CD4-positive, alpha-beta T cell (primary cell): ENCODE data around the gene MAD2L1. TPM values are rescaled to one million over a fixed set of nuclear protein-coding genes. Genes with fewer than 3 reads are reported as not detected.

Source experiments
- ATAC-seq: fragments of 200-7000 bp; cut with Tn5 transposase; one replicate; pipeline ENCODE4 v1.10.0; 2022; ENCODE audit warnings: mild to moderate bottlenecking; ENCODE audit not compliant: poor library complexity
- CTCF ChIA-PET: fragments of 350-600 bp; sonication (Branson Sonifier 250); formaldehyde crosslinking; loops from one replicate; lab custom pipeline; 2021; ENCODE audit warnings: antibody characterized with exemption, inconsistent platforms; lab: Charles Lee
- POLR2A ChIA-PET: fragments of 350-600 bp; sonication (Branson Sonifier 250); formaldehyde crosslinking; loops from one replicate; lab custom pipeline; 2021; ENCODE audit warnings: antibody characterized with exemption, inconsistent platforms; lab: Charles Lee
- DNase-seq, 14 experiments: peaks; one replicate each; pipeline ENCODE4 v3.0.0-alpha.2; 2013 to 2020; ENCODE audit warnings: mixed read lengths in 2 of 14
- H3K27ac ChIP-seq, 2 donors: one replicate each; pipeline versions ENCODE4 v1.5.1 to v1.7.0; 2013; ENCODE audit warnings: low read length in 2 of 2, low read depth in 1 of 2, mild to moderate bottlenecking in 1 of 2
- H3K27me3 ChIP-seq, 2 experiments: 1 replicate in 1 of 2; 2 replicates in 1 of 2; pipeline versions ENCODE4 v1.6.1 to v1.7.0; 2013; ENCODE audit warnings: low read length in 2 of 2, control low read depth in 1 of 2, mild to moderate bottlenecking in 1 of 2, moderate library complexity in 1 of 2; ENCODE audit not compliant: insufficient read depth in 2 of 2, control insufficient read depth in 1 of 2
- H3K36me3 ChIP-seq: one replicate; pipeline ENCODE4 v1.6.1; 2013; ENCODE audit warnings: low read length, control low read depth; ENCODE audit not compliant: insufficient read depth
- H3K4me1 ChIP-seq: one replicate; pipeline ENCODE4 v1.6.1; 2013; ENCODE audit warnings: low read length, control low read depth; ENCODE audit not compliant: insufficient read depth
- H3K4me3 ChIP-seq: one replicate; pipeline ENCODE4 v1.5.1; 2013; ENCODE audit warnings: mild to moderate bottlenecking, low read length, moderate library complexity
- H3K9me3 ChIP-seq, 2 experiments: 1 replicate in 1 of 2; 2 replicates in 1 of 2; pipeline versions ENCODE4 v1.6.1 to v1.7.0; 2013; ENCODE audit warnings: low read length in 2 of 2, mild to moderate bottlenecking in 2 of 2, control low read depth in 1 of 2, moderate library complexity in 1 of 2; ENCODE audit not compliant: control insufficient read depth in 1 of 2, insufficient read depth in 1 of 2
- H3K27ac Mint-ChIP-seq: one replicate; pipeline ENCODE4 v1.8.0; 2020; ENCODE audit warnings: mixed read lengths
- H3K27me3 Mint-ChIP-seq: one replicate; pipeline ENCODE4 v1.8.0; 2021; ENCODE audit warnings: mixed read lengths
- H3K36me3 Mint-ChIP-seq: one replicate; pipeline ENCODE4 v1.8.0; 2021; ENCODE audit warnings: low read depth, mixed read lengths
- H3K4me1 Mint-ChIP-seq: one replicate; pipeline ENCODE4 v1.8.0; 2021; ENCODE audit warnings: low read depth, mixed read lengths
- H3K4me3 Mint-ChIP-seq: one replicate; pipeline ENCODE4 v1.8.0; 2020; ENCODE audit warnings: mild to moderate bottlenecking, mixed read lengths
- H3K9me3 Mint-ChIP-seq: one replicate; pipeline ENCODE4 v1.8.0; 2020; ENCODE audit warnings: mixed read lengths
- intact Hi-C, 2 experiments: fragments of 100-400 bp; cut with DNase I in 1 of 2; cut with micrococcal nuclease in 1 of 2; formaldehyde crosslinking; loops; one replicate each; pipeline versions ENCODE4 v1.15.1 to v1.9.0; 2023 to 2025; cut with DNase I, micrococcal nuclease
- total RNA-seq, 174 experiments: library from RNA in 2 of 174; stranded (reverse) in 2 of 174; gene quantifications; one replicate each; pipeline ENCODE4 v1.2.3 and lab custom pipeline; 2021 to 2026
- TF ChIP-seq, protein P1 (sequence below): fragments of 200-600 bp; IDR thresholded peaks from one replicate; pipeline ENCODE4 v1.8.0; 2022; ENCODE audit warnings: antibody characterized with exemption, mild to moderate bottlenecking

The MAD2L1 gene
- total RNA-seq, 2 experiments from 2014 or later: 4.6 to 5.6 TPM

DNA sequence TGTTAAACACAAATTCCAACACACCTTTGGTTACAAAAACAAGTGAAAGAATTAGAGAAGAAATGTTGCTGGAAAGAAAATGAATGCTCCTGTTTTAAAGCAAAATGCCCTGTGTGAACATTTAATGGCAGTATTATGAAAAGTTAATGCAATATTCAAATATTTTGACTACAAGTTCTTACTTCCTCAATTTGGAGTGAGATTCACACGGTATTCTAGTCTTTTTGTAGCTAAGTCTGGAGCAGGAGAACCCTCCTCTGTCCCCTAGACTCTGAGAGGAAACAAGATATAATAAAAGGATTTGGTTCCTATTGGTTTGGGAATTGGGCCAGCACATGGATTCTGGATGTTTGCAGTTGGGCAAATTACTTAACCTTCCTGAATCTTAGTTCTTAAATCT, 12.7 kb downstream of the MAD2L1 start:
- H3K27me3 Mint-ChIP-seq: no peaks in the 10 kb centered on the region
- H3K4me1 Mint-ChIP-seq: peaks cover 4% of the 10 kb centered on the region
- H3K9me3 ChIP-seq: no peaks in the 10 kb centered on the region
- DNase-seq (no peak), ATAC-seq (no peak)
- peaks cover 4% of the 10 kb centered on the region for H3K4me1 ChIP-seq
- no peaks in the 10 kb centered on the region for H3K9me3 Mint-ChIP-seq
- no peak overlapping the region for H3K27ac Mint-ChIP-seq
- H3K27me3 ChIP-seq: no peaks in the 10 kb centered on the region
- ChIA-PET POLR2A (no interaction called here), CTCF (no interaction called here)
- no peak overlapping the region for H3K4me3 Mint-ChIP-seq
- intact Hi-C loops: loop anchor here in 1 of 2 experiments (5.0 to 10.0 kb wide), 2 partner anchors 429 to 497 kb away; partner anchors contain the start of gene PDE5A
- H3K27ac ChIP-seq: no peak overlapping the region
- no peak overlapping the region for H3K4me3 ChIP-seq
- TF ChIP-seq, protein P1, sequence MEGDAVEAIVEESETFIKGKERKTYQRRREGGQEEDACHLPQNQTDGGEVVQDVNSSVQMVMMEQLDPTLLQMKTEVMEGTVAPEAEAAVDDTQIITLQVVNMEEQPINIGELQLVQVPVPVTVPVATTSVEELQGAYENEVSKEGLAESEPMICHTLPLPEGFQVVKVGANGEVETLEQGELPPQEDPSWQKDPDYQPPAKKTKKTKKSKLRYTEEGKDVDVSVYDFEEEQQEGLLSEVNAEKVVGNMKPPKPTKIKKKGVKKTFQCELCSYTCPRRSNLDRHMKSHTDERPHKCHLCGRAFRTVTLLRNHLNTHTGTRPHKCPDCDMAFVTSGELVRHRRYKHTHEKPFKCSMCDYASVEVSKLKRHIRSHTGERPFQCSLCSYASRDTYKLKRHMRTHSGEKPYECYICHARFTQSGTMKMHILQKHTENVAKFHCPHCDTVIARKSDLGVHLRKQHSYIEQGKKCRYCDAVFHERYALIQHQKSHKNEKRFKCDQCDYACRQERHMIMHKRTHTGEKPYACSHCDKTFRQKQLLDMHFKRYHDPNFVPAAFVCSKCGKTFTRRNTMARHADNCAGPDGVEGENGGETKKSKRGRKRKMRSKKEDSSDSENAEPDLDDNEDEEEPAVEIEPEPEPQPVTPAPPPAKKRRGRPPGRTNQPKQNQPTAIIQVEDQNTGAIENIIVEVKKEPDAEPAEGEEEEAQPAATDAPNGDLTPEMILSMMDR: no peak
- H3K36me3 Mint-ChIP-seq: peaks cover 9% of the 10 kb centered on the region
- H3K36me3 ChIP-seq: no peaks in the 10 kb centered on the region

DNA sequence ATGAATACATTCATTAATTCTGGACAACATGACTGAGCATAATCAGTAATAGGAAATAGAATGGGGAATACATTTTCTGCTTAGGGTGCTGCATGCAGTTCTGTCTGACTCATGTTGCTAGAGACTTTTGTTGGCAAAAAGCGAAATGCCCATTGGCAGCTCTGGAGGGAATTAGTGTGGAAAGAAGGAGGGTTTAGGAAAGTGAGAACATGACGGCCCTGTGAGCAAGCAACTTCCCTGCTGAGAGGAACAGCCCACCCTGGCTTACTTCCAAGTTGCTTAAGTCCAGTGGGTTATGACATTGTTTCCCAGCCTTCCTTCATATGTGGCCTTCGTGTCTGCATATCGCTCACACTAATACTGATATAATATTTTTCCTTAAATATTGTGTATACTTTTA, 13.8 kb downstream of the MAD2L1 start:
- Histone ChIP-seq H3K9me3 (no peaks in the 10 kb centered on the region), H3K4me1 (peaks cover 4% of the 10 kb centered on the region), H3K36me3 (no peaks in the 10 kb centered on the region), H3K27me3 (no peaks in the 10 kb centered on the region), H3K27ac (no peak overlapping the region), H3K4me3 (no peak overlapping the region)
- POLR2A ChIA-PET: no interaction called here
- ATAC-seq (no peak), DNase-seq (peak in 2 of 14 experiments; percentile 31 to 41)
- CTCF ChIA-PET: no interaction called here
- intact Hi-C loops: loop anchor here in 1 of 2 experiments (5.0 to 10.0 kb wide), 2 partner anchors 428 to 496 kb away; partner anchors contain the start of gene PDE5A
- Mint-ChIP-seq H3K4me3 (no peak overlapping the region), H3K36me3 (no peaks in the 10 kb centered on the region), H3K27me3 (no peaks in the 10 kb centered on the region), H3K27ac (no peak overlapping the region), H3K9me3 (no peaks in the 10 kb centered on the region), H3K4me1 (peaks cover 4% of the 10 kb centered on the region)
- TF ChIP-seq, protein P1: no peak

DNA sequence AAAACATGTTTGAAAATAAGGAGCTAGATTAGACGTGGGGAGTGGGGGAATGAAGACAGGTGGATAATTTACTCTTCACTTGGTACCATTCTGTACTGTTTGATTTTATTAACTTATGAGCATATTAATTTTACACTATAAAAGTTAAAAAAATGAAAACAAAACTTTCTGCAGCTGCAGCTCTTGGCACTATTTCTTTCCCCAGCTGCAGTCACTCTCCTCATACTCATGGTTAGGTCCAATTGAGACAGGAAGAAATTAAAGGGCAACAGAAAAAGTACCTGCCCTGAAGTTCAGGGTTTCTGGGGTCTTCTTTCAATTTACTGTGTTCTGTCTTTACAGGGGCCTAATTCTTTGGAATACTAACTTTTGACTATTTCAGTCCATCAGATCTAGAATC, 15.4 kb downstream of the MAD2L1 start:
- H3K27ac ChIP-seq: no peak overlapping the region
- no peaks in the 10 kb centered on the region for H3K36me3 ChIP-seq
- POLR2A ChIA-PET: no interaction called here
- Mint-ChIP-seq H3K36me3 (no peaks in the 10 kb centered on the region), H3K27me3 (no peaks in the 10 kb centered on the region), H3K4me3 (no peak overlapping the region), H3K4me1 (peaks cover 4% of the 10 kb centered on the region), H3K27ac (no peak overlapping the region), H3K9me3 (no peaks in the 10 kb centered on the region)
- CTCF ChIA-PET: interaction anchor here (0.6 to 1.7 kb wide), 2 partner anchors 423 to 1538 kb away, joined by 3 to 7 read pairs; partner anchors contain the start of gene PDE5A
- TF ChIP-seq, protein P1: no peak
- intact Hi-C loops: loop anchor here (2.0 to 10.0 kb wide), 4 partner anchors 426 to 736 kb away; partner anchors contain the start of gene PDE5A (in 1 of the 2)
- ATAC-seq (no peak), DNase-seq (no peak)
- H3K27me3 ChIP-seq: no peaks in the 10 kb centered on the region
- no peaks in the 10 kb centered on the region for H3K9me3 ChIP-seq
- H3K4me1 ChIP-seq: peaks cover 4% of the 10 kb centered on the region
- H3K4me3 ChIP-seq: no peak overlapping the region
